Fibroblast of lung (primary cell): Measurements from ENCODE around the gene CPT1C. TPM values are rescaled to one million over a fixed set of nuclear protein-coding genes. Genes with fewer than 3 reads are reported as not detected.

ENCODE experiments used
- DNase-seq, 2 donors: peaks; one replicate each; pipeline versions ENCODE4 v3.0.0 to v3.0.0-alpha.2; 2010; ENCODE audit warnings: low read depth in 2 of 2
- H2AFZ ChIP-seq: 2 replicates; pipeline ENCODE4 v1.5.1; 2012; ENCODE audit warnings: low read length, control low read depth, inconsistent platforms
- H3K27ac ChIP-seq: 2 replicates; pipeline ENCODE4 v1.5.1; 2011; ENCODE audit warnings: low read length, control low read depth; ENCODE audit not compliant: insufficient read depth
- H3K27me3 ChIP-seq: 2 replicates; pipeline ENCODE4 v1.5.1; 2011; ENCODE audit warnings: mild to moderate bottlenecking, low read length; ENCODE audit not compliant: control insufficient read depth, insufficient read depth
- H3K36me3 ChIP-seq: 2 replicates; pipeline ENCODE4 v1.5.1; 2011; ENCODE audit warnings: low read length; ENCODE audit not compliant: control insufficient read depth, insufficient read depth
- H3K4me1 ChIP-seq: 2 replicates; pipeline ENCODE4 v1.5.1; 2011; ENCODE audit warnings: low read length; ENCODE audit not compliant: control insufficient read depth, insufficient read depth; ENCODE audit errors: extremely low read depth
- H3K4me2 ChIP-seq: 2 replicates; pipeline ENCODE4 v1.5.1; 2011; ENCODE audit warnings: low read length, control low read depth; ENCODE audit not compliant: insufficient read depth; ENCODE audit errors: extremely low read depth
- H3K4me3 ChIP-seq, 4 experiments: fragments of 200-600 bp in 1 of 4; sonication (generic) in 1 of 4; replicated peaks in 1 of 4; 2 replicates each; pipeline ENCODE4 v1.5.1; 2011 to 2016; ENCODE audit warnings: low read length in 4 of 4, low read depth in 3 of 4, mild to moderate bottlenecking in 3 of 4, control low read depth in 2 of 4, inconsistent platforms in 1 of 4, mixed read lengths in 1 of 4; ENCODE audit not compliant: insufficient read depth in 1 of 4; ENCODE audit errors: control extremely low read depth in 1 of 4
- H3K79me2 ChIP-seq: 2 replicates; pipeline ENCODE4 v1.5.1; 2012; ENCODE audit warnings: mild to moderate bottlenecking, low read length, inconsistent platforms; ENCODE audit not compliant: control insufficient read depth, insufficient read depth
- H3K9ac ChIP-seq: 2 replicates; pipeline ENCODE4 v1.5.1; 2011; ENCODE audit warnings: mild to moderate bottlenecking, low read length, control low read depth; ENCODE audit not compliant: insufficient read depth
- H3K9me3 ChIP-seq: 2 replicates; pipeline ENCODE4 v1.5.1; 2012; ENCODE audit warnings: low read depth, low read length; ENCODE audit not compliant: control insufficient read depth, insufficient read depth
- H4K20me1 ChIP-seq: 2 replicates; pipeline ENCODE4 v1.5.1; 2011; ENCODE audit warnings: low read length; ENCODE audit not compliant: control insufficient read depth, insufficient read depth; ENCODE audit errors: extremely low read depth
- EZH2 ChIP-seq: IDR thresholded peaks from 2 replicates; pipeline ENCODE4 v1.5.1; 2012; ENCODE audit warnings: low read length, control low read depth, mild to moderate bottlenecking; ENCODE audit errors: missing control alignments
- polyA plus RNA-seq, 2 donors: library from polyadenylated mRNA; depleted of rRNA in 1 of 2; stranded (reverse) in 1 of 2; unstranded in 1 of 2; fragments of >200 nt; gene quantifications; 2 replicates each; pipeline ENCODE4 v1.2.1, GENCODE V29; 2011 to 2012; ENCODE audit warnings: missing spikeins in 1 of 2
- total RNA-seq: library from RNA; depleted of rRNA; stranded (reverse); fragments of >200 nt; gene quantifications from 2 replicates; pipeline ENCODE4 v1.2.1, GENCODE V29; 2014
- TF ChIP-seq, protein P1 (sequence below), 2 donors: IDR thresholded peaks in 1 of 2; conservative IDR thresholded peaks in 1 of 2; 1 replicate in 1 of 2; 2 replicates in 1 of 2; pipeline ENCODE4 v1.5.1; 2011 to 2012; ENCODE audit warnings: low read length in 2 of 2, control low read depth in 1 of 2, inconsistent platforms in 1 of 2, low read depth in 1 of 2, mild to moderate bottlenecking in 1 of 2

Gene CPT1C
- total and polyA plus RNA-seq, 2 donors (not counting 1 experiment from before 2014, with no cell fraction given) = 20.0 to 31.2 TPM

DNA sequence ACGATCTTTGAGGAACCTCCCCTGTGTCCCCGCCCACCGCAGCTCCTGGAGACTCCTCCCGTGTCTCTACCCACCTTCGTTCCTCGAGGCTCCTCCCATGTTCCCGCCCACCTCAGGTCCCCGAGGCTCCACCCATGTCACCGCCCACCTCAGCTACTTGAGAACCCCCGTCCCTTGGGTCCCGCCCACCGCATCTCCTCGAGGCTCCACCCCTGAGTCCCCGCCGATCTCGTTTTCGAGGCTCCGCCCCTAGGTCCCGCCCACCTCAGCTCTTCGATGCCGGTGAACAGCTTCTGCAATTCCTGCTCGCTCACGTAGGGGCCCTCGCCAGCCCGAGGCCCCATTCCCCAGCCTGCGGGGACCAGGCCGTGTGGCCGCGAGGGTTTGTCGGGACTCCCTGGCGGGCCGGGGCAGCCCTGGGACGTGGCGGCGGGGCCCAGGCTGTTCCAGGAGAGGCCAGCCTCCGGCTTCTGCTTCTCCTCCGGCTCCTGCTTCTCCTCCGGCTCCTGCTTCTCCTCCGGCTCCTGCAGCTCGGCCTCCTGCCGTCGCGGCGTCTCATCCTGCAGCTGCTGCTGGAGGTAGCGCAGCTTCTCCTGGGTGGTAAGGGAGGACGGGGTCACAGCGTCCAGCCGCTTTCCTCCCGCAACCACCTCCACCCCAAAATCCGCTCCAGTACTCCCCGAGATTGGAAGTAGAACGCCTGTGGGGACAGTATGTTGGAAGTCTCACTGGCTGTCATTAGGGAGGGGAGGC is 55.5 kb downstream of the CPT1C start:
- H3K36me3 ChIP-seq = no peaks in the 10 kb centered on the region
- no peaks in the 10 kb centered on the region for H3K79me2 ChIP-seq

DNA sequence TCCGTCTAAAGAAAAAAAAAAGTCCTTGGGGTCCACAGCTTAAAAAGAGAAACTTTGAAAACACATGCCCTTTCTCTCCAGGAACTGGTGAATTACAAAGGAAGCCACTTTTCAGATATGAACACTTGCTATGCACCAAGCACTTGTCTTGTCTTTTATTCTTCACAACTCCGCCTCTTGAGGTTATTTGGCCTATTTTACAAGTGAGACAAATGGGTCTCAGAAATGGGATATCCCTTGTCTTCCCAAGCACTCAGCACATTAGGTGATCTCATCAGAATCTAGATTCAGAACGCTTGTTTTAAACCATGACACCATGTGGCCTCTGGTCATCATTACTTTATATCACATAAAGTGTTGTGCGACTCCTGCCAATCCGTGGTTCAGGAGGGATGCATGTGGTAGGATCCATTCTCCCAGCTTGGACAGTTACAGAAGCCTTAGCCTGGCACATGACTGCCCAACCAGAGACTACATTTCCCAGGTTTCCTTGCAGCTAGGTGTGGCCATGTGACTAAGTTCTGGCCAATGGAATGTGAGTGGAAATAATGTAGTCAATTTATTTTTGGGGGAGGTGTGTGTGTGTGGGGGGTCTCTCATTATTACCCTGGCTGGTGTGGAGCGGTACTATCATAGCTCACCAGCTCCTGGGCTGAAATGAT is 58.3 kb downstream of the CPT1C start:
- no peak for TF ChIP-seq EZH2
- TF ChIP-seq, protein P1, sequence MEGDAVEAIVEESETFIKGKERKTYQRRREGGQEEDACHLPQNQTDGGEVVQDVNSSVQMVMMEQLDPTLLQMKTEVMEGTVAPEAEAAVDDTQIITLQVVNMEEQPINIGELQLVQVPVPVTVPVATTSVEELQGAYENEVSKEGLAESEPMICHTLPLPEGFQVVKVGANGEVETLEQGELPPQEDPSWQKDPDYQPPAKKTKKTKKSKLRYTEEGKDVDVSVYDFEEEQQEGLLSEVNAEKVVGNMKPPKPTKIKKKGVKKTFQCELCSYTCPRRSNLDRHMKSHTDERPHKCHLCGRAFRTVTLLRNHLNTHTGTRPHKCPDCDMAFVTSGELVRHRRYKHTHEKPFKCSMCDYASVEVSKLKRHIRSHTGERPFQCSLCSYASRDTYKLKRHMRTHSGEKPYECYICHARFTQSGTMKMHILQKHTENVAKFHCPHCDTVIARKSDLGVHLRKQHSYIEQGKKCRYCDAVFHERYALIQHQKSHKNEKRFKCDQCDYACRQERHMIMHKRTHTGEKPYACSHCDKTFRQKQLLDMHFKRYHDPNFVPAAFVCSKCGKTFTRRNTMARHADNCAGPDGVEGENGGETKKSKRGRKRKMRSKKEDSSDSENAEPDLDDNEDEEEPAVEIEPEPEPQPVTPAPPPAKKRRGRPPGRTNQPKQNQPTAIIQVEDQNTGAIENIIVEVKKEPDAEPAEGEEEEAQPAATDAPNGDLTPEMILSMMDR (conservative IDR thresholded peaks at IDR 0.05 in 1 of 2, IDR thresholded peaks at IDR 0.05 in 1 of 2; ENCODE audit: low read depth in 1 of 2, low read length in 2 of 2) = no peak
- Histone ChIP-seq H3K4me3 (no peak overlapping the region), H3K9ac (no peak overlapping the region), H3K9me3 (no peaks in the 10 kb centered on the region), H3K4me2 (no peak overlapping the region), H3K4me1 (no peaks in the 10 kb centered on the region), H2AFZ (no peak overlapping the region), H3K36me3 (no peaks in the 10 kb centered on the region), H4K20me1 (no peaks in the 10 kb centered on the region), H3K79me2 (no peaks in the 10 kb centered on the region), H3K27me3 (no peaks in the 10 kb centered on the region), H3K27ac (no peak overlapping the region)
- DNase-seq = peak in 1 of 2 donors; percentile 28

More for the DNA sequence above, 55.5 kb downstream of the CPT1C start:
- Histone ChIP-seq H4K20me1 (no peaks in the 10 kb centered on the region), H2AFZ (no peak overlapping the region), H3K27me3 (no peaks in the 10 kb centered on the region), H3K4me3 (no peak overlapping the region), H3K4me2 (no peak overlapping the region), H3K9me3 (no peaks in the 10 kb centered on the region), H3K9ac (no peak overlapping the region), H3K4me1 (no peaks in the 10 kb centered on the region), H3K27ac (no peak overlapping the region)
- no peak for TF ChIP-seq EZH2
- TF ChIP-seq, protein P1 (conservative IDR thresholded peaks at IDR 0.05 in 1 of 2, IDR thresholded peaks at IDR 0.05 in 1 of 2; ENCODE audit: low read depth in 1 of 2, low read length in 2 of 2) = no peak
- DNase-seq = peak; percentile 38 to 56

DNA sequence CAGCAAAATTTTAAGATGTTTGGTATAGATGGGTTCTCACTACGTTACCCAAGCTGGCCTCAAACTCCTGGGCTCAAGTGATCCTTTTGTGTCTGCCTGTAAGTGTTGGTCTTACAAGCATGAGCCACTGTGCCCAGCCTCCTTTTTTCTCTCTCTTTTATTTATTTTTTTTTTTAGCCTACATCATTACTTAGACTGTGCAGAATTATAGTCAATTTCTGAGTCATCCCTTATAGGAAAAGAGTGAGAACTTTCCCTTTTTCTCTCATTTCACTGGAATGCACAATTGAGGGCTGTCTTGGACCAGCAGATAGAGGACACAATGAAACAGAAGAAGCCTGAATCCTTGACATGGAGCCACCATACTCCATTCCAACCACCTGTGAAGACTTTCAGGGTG is 58.9 kb downstream of the CPT1C start:
- no peak overlapping the region for H3K4me3 ChIP-seq
- peak; percentile 29 to 46 for DNase-seq

More for the DNA sequence above, 58.9 kb downstream of the CPT1C start:
- Histone ChIP-seq H2AFZ (no peak overlapping the region), H3K27ac (no peak overlapping the region), H4K20me1 (no peaks in the 10 kb centered on the region), H3K4me2 (no peak overlapping the region), H3K4me1 (no peaks in the 10 kb centered on the region), H3K9ac (no peak overlapping the region), H3K36me3 (no peaks in the 10 kb centered on the region), H3K9me3 (no peaks in the 10 kb centered on the region), H3K27me3 (no peaks in the 10 kb centered on the region), H3K79me2 (no peaks in the 10 kb centered on the region)
- no peak for TF ChIP-seq EZH2
- TF ChIP-seq, protein P1 (conservative IDR thresholded peaks at IDR 0.05 in 1 of 2, IDR thresholded peaks at IDR 0.05 in 1 of 2; ENCODE audit: low read depth in 1 of 2, low read length in 2 of 2) = no peak
